ENCODE data around the gene TOR1AIP1. TPM values are rescaled to one million over a fixed set of nuclear protein-coding genes. Genes with fewer than 3 reads are reported as not detected.
"Not testable (repeated sequence)": the region's sequence is repeated elsewhere in the genome, so short reads cannot be mapped to it uniquely, and the experiment has no call there.

Gene TOR1AIP1
- total RNA-seq, 1 experiment from 2014 or later, result 52.4 TPM

- POLR2A ChIA-PET, result interaction anchor here (0.7 to 2.0 kb wide), 8 partner anchors 10 to 802 kb away, joined by 3 to 9 read pairs (median 4); no protein-coding TSS in a partner anchor
- peaks cover 96% of the 10 kb centered on the region for H3K36me3 Mint-ChIP-seq (ENCODE audit: insufficient read depth, unreplicated experiment)
- no peak overlapping the region for H3K27ac Mint-ChIP-seq (ENCODE audit: low read depth, unreplicated experiment)
- DNase-seq (ENCODE audit: unreplicated experiment), result no peak
- intact Hi-C loops (cut with micrococcal nuclease), result no loop called here
- TF ChIP-seq, protein P1, sequence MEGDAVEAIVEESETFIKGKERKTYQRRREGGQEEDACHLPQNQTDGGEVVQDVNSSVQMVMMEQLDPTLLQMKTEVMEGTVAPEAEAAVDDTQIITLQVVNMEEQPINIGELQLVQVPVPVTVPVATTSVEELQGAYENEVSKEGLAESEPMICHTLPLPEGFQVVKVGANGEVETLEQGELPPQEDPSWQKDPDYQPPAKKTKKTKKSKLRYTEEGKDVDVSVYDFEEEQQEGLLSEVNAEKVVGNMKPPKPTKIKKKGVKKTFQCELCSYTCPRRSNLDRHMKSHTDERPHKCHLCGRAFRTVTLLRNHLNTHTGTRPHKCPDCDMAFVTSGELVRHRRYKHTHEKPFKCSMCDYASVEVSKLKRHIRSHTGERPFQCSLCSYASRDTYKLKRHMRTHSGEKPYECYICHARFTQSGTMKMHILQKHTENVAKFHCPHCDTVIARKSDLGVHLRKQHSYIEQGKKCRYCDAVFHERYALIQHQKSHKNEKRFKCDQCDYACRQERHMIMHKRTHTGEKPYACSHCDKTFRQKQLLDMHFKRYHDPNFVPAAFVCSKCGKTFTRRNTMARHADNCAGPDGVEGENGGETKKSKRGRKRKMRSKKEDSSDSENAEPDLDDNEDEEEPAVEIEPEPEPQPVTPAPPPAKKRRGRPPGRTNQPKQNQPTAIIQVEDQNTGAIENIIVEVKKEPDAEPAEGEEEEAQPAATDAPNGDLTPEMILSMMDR (IDR thresholded peaks at IDR 0.05; ENCODE audit: unreplicated experiment), result no peak
- no peaks in the 10 kb centered on the region for H3K9me3 Mint-ChIP-seq (ENCODE audit: unreplicated experiment)
- no TSS peak for BruUV-seq (replicated peaks)
- no peaks in the 10 kb centered on the region for H3K27me3 Mint-ChIP-seq (ENCODE audit: insufficient read depth, unreplicated experiment)
- peaks cover 7% of the 10 kb centered on the region for H3K4me1 Mint-ChIP-seq (ENCODE audit: insufficient read depth, unreplicated experiment)
- no peak overlapping the region for H3K4me3 Mint-ChIP-seq (ENCODE audit: unreplicated experiment)
- CTCF ChIA-PET, result interaction anchor here (0.6 to 3.1 kb wide), 6 partner anchors 11 to 147 kb away, joined by 3 to 18 read pairs (median 6); no protein-coding TSS in a partner anchor
Measured at GRCh38 chr1:179853102-179853501, 29.0 kb upstream of the TOR1AIP1 start.

DNA sequence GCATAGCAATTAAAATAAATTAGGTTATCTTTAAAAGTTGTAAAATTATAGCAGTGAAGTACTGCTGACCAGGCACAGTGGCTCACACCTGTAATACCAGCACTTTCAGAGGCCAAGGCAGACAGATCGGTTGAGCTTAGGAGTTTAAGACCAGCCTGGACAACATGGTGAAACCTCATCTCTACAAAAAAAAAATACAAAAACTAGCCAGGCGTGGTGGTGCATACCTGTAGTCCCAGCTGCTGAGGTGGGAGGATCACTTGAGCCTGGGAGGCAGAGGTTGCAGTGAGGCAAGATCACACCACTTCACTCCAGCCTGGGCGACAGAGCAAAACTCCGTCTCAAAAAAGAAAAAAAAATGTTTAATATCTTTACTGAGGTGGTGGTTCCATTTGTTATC lies 26.3 kb upstream of the TOR1AIP1 start:
- BruUV-seq (replicated peaks); H3K4me3 Mint-ChIP-seq (ENCODE audit: unreplicated experiment); H3K27ac Mint-ChIP-seq (ENCODE audit: low read depth, unreplicated experiment); DNase-seq (ENCODE audit: unreplicated experiment); H3K27me3 Mint-ChIP-seq (ENCODE audit: insufficient read depth, unreplicated experiment); intact Hi-C loops (cut with micrococcal nuclease); H3K9me3 Mint-ChIP-seq (ENCODE audit: unreplicated experiment): not testable (repeated sequence)
- peaks cover 82% of the 10 kb centered on the region for H3K36me3 Mint-ChIP-seq (ENCODE audit: insufficient read depth, unreplicated experiment)
- H3K4me1 Mint-ChIP-seq (ENCODE audit: insufficient read depth, unreplicated experiment), result peaks cover 12% of the 10 kb centered on the region
- CTCF ChIA-PET, result interaction anchor here (0.5 kb wide), 1 partner anchor 41 kb away, joined by 3 read pairs; no protein-coding TSS in a partner anchor
- POLR2A ChIA-PET, result interaction anchor here (0.7 kb wide), 1 partner anchor 20 kb away, joined by 4 read pairs; no protein-coding TSS in a partner anchor

DNA sequence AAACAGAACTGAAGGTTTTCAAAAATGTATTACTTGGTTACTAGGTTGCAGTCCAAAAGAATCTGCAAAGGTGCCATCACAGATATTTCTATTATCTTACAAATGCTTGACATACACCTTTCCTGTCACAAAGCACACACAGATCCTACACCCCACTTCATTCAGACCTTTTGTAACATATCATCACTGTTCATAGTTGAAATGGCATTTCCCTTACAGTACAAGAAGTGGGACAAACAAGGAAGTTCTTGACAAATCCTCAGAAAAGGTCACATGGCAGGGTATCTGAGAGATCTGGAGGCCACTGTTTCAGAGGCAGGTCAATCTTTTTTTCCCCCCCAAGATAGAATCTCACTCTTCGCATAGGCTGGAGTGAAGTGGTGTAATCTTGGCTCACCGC lies 25.8 kb upstream of the TOR1AIP1 start:
- CTCF ChIA-PET, result interaction anchor here (0.6 kb wide), 1 partner anchor 567 kb away, joined by 4 read pairs; no protein-coding TSS in a partner anchor
- TF ChIP-seq, protein P1 (IDR thresholded peaks at IDR 0.05; ENCODE audit: unreplicated experiment), result no peak
- H3K27ac Mint-ChIP-seq (ENCODE audit: low read depth, unreplicated experiment), result no peak overlapping the region

DNA sequence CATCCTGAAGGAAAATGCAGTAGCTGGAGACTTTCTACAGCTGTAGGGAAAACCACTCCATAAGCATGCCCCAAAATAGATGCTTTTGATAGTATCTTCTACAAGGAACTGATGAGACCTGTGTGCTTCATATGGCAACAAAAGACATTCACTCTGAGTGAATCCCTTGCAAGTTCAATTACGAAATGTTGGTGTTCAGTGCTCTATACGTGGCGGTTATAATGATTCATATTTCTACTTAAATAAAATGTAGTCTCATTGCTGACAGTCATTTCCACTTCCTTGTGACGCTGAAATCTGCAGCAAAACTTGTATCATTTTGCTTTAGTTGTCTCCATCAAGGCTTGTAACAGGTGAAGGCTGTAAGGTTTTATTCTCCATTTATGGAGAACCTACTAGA lies 25.1 kb upstream of the TOR1AIP1 start:
- no peak for DNase-seq (ENCODE audit: unreplicated experiment)
- no TSS peak for BruUV-seq (replicated peaks)
- intact Hi-C loops (cut with micrococcal nuclease), result no loop called here
- Mint-ChIP-seq H3K4me1 (ENCODE audit: insufficient read depth, unreplicated experiment) (peaks cover 11% of the 10 kb centered on the region), H3K9me3 (ENCODE audit: unreplicated experiment) (no peaks in the 10 kb centered on the region), H3K27me3 (ENCODE audit: insufficient read depth, unreplicated experiment) (no peaks in the 10 kb centered on the region), H3K27ac (ENCODE audit: low read depth, unreplicated experiment) (no peak overlapping the region), H3K4me3 (ENCODE audit: unreplicated experiment) (no peak overlapping the region), H3K36me3 (ENCODE audit: insufficient read depth, unreplicated experiment) (peaks cover 80% of the 10 kb centered on the region)
- ChIA-PET CTCF (interaction anchor here (0.6 kb wide), 1 partner anchor 568 kb away, joined by 4 read pairs; no protein-coding TSS in a partner anchor), POLR2A (no interaction called here)
- TF ChIP-seq, protein P1 (IDR thresholded peaks at IDR 0.05; ENCODE audit: unreplicated experiment), result no peak

More for the DNA sequence above, 25.8 kb upstream of the TOR1AIP1 start:
- intact Hi-C loops (cut with micrococcal nuclease), result no loop called here
- no peak for DNase-seq (ENCODE audit: unreplicated experiment)
- no TSS peak for BruUV-seq (replicated peaks)
- Mint-ChIP-seq H3K4me1 (ENCODE audit: insufficient read depth, unreplicated experiment) (peaks cover 14% of the 10 kb centered on the region), H3K4me3 (ENCODE audit: unreplicated experiment) (no peak overlapping the region), H3K27me3 (ENCODE audit: insufficient read depth, unreplicated experiment) (no peaks in the 10 kb centered on the region), H3K9me3 (ENCODE audit: unreplicated experiment) (no peaks in the 10 kb centered on the region), H3K36me3 (ENCODE audit: insufficient read depth, unreplicated experiment) (peaks cover 81% of the 10 kb centered on the region)
- POLR2A ChIA-PET, result interaction anchor here (0.7 kb wide), 1 partner anchor 19 kb away, joined by 4 read pairs; no protein-coding TSS in a partner anchor
